HG02943 (cell line): Measurements from ENCODE around the gene RNF40.
"Not testable (repeated sequence)": the region's sequence is repeated elsewhere in the genome, so short reads cannot be mapped to it uniquely, and the experiment has no call there.

ENCODE experiments used
- ATAC-seq: cut with Tn5 transposase; IDR thresholded peaks from one replicate; pipeline ENCODE4 v1.9.1; 2021; ENCODE audit warnings: mild to moderate bottlenecking, low read depth, moderate library complexity; ENCODE audit not compliant: unreplicated experiment

The RNF40 gene

DNA sequence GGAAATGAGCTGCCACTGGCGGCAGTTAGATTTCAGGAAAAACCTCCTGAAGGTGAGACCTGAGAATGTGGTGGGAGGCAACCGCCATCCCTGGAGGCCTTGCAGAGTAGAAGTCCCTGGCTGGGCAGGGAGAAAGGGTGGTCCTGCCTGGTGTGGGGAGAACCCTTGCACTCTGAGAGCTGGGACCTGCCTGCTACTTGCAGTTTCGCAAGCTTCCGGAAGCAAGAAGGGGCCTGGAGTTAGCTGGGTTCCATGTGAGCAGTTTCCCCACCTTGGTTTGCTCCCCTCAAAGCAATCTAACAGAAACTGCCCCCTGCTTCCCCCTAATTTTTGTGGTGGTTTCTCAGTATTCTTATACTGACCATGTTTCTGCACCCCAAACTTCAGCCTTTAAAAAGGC is 18.4 kb downstream of the RNF40 start:
- no peak for ATAC-seq

DNA sequence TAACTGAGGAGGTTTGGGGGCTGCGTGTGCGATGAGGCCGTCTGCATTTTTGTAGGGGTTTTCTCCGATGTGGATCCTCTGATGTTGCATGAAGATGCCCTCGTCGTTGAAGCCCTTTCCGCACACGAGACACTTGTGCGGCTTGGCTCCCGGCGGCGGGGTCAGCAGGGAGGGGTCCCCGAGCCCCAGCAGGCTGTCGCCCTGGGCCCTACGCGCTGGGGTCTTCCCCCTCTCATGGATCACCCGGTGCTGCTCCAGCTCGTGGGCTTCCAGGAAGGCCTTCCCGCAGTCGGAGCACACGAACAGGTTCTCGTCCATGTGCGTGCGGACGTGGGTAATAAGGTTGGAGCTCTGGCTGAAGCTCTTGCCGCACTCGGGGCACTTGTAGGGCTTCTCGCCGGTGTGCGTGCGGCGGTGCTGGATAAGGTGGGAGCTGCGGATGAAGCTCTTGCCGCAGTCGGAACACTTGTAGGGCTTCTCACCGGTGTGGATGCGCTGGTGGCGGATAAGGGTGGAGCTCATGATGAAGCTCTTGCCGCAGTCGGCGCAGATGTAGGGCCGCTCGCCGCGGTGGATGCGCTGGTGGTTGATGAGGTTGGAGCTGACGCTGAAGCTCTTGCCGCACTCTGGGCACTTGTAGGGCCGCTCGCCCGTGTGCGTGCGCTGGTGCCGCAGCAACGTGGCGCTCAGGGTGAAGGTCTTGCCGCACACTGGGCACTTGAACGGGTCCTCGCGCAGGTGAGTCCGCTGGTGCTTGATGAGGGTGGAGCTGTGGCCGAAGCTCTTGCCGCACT is 20.6 kb downstream of the RNF40 start:
- ATAC-seq = no peak

DNA sequence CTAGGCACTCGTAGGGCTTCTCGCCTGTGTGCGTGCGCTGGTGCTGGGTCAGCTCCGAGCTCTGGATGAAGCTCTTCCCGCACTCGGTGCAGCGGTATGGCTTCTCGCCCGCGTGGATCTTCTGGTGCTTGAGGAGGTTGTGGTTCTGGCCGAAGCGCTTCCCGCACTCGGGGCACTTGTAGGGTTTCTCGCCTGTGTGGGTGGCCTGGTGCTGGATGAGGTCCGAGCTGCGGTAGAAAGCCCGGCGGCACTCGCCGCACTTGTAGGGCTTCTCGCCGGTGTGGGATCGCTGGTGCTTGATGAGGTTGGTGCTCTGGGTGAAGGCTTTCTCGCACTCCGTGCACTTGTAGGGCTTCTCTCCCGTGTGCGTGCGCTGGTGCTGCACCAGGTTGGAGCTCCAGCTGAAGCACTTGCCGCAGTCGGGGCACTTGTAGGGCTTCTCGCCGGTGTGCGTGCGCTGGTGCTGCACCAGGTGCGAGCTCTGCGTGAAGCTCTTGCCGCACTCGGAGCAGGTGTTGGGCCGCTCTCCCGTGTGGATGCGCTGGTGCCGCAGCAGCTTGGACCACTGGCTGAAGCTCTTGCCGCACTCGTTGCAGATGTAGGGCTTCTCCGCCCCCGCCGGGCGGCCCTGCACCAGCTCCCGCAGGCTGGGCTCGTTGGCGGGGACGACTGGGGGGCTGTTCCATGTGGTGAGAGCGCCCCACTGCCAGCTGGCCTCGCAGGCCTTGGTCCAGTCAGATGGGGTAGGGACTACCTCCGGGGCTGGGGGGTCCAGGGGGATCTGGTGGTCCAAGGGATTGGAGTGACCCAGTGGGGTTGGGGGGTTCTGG is 21.4 kb downstream of the RNF40 start:
- ATAC-seq = no peak

DNA sequence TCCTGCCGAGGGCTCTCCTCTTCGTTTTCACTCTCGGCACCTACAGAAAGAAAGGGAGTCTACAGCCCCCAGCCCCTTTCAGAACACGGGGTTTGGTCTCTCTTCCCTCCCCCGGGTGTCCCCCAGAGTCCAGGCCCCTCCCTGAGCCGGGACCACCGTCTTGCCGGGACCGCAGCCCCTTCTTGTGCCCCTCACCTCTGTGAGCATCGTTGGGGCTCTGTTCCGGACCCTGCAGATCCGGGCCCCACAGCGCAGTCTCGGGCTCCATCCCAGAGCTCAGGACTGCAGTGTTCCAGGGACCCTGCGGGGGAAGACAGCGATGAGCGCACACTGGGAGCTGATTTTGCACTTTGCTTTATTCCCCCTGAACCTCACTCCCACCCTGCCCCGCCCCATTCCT is 22.1 kb downstream of the RNF40 start:
- ATAC-seq = no peak

DNA sequence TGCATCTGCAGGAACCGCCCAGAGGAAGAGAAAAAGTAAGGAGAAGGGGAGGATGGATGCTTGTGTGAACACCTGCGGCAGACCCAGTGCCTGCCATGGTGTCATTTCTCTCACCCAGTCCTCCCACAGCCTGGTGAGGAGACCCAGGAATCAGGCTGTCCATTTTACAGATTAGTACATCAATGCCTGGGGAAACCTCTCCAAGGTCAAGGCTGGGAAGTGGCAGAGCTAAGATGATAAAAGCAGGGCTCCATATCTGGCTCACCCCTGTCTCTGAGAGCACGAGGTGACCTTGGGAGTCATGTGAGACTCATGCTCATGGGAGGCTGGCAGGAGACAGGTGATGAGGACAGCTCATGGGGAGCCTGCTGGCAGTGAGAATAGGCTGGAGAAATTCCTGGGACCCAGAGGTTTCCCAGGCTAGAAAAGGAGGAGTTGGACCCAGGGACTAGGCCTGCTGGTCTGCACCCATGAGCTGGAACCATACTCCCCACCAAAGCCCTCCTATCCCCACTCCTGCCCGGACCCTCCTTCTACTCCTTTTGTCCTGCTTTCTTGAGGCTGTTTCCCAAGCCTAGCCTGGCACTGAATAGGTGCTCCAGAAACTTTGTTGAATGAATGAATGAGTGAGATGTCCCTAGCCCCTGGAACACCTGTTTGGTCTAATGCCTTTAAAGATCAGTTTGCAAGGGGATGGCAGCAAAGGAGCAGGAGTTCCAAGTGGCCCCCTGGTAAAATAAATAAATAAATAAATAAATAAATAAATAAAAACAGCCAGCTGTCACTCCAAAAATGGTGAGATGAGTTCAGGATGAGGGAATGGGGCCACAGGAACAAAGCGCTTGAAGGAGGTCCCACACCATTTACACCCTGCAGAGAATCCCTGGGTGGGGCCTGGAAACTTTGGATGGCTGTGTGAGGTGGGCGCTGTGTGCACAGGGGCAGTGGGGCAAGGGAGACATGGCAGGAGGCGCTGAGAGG is 23.3 kb downstream of the RNF40 start:
- no peak for ATAC-seq

DNA sequence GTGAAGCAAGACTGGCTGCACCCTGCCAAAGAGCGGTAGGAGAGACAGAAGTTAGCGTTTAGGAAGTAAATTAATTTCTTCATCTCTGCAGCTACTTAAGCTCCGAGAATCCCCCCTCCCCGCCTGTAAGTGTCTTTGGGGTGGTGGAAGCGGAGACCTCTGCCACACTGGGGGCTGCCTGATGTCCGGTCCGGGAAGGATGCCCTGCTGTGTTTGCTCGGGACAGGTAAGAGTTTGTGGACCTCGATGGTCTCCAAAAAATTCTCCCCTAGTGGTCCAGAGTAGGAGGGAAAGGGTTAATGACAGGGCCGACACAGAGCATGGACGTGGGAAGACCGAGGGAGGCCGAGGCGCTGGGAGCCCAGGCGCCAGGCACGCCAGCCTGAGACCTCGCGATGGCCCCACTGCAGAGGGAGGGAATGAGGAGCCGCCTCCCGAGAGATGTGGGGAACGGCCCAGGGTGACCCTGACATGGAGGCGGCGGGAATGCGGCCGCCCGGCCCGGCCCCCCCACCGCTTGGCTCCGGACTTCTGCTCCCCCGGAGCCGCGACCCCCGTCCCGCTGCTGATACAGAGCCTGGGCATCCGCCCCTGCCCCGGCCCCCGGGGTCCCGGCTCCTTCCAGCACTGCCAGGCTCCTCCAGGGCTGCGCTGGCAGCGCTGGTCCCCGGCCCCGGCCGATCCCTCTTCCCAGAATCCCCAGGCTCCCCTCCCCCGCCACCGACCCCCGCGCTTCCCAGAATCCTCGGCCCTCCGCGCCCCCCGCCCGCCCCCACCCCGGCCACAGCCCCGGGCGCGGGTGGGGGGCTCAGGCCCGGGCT is 24.2 kb downstream of the RNF40 start:
- no peak for ATAC-seq

DNA sequence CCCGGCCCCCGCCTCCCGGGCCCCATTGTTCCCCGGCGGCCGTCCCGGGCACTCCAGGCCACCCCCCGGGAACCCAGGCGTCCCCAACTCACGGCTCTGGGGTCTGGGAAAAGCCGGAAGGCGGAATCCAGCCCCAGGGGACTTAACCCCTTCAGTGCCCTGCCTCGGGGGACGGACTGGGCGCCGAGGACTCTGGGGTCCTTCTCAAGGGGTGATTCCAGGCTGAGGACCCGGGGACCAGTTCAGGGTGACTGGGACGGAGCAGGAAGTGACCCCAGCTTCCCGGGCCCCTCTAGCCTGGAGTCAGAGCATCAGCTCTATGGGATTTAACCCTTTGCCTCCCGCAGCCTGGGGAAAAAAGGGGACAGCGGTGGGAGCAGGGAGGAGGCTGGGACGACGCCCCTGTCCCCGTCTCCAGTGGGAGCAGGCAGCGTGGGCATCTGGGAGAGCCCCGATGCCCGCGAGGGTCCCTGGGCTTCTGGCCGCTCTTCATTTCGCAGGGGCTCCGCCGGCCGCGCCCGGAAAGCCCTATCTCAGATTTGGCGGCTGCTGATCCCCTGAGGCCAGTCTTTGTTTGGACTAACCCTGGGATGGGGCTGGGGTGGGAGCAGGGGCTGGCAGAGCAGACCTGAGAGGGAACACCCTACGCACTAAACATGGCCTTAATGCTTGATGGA is 25.0 kb downstream of the RNF40 start, which contains the start of gene ZNF629:
Gene ZNF629 (minus strand): TSS at position 270 of the 677 bp plus-strand sequence. CDS start 2,723 bp downstream, outside the sequence.
- ATAC-seq = no peak

DNA sequence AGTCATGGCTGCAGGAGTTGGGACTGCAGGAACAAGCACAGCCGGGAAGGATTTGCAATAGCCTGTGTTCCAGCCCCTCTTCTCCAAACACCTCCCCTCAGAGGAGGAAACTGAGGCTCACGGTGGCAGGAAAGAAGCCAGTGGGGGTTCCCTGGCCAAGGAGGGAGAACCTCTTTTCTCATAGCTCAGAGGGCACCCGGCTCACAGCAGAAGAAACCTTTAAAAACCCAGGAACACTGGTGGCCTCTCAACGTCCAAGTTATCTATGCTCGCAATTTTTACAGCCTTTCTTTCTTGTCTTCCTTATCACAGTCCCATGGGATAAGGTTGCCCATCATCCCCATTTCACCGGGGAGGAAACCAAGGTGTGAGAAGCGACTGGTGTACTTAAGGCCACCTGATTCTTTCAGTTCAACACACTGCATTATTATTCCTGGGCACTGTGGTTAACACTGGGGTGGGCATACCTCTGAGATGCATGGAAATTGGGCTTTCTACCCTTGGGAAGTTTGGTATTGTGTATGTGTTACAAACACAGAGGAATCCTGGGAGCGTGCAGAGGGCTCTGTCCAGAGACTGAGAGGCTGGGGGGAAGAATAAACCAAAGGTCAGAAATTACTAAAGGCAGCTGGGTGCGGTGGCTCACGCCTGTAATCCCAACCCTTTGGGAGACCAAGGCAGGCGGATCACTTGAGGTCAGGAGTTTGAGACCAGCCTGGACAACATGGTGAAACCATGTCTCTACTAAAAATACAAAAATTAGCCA is 25.7 kb downstream of the RNF40 start:
- no peak for ATAC-seq

DNA sequence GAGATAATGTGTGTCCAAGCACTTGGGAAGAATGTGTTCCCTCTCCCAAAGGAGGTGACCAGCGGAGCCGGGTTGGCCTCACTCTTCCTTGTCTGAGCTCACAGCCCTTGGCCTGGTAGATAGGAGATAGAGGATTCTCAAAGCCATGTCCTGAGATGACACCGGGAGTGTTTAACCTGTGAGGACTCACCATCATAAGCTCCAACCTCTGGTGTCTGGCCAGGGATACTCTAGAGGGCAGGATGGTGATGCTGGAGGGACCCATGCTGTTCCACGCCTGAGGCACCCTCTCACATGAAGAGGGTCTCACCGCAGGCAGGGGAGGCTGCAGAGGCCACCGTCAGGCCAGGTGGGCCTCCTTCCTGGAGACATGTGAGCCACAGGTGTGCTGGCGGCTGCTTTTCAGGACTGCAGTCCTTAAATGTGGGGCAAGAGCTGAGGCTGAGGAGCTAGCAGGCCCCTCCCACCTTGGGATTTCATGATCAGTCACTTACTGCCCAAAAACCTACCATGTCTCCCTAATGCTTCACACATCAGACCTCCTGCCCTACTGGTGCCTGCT is 31.5 kb downstream of the RNF40 start:
- no peak for ATAC-seq

DNA sequence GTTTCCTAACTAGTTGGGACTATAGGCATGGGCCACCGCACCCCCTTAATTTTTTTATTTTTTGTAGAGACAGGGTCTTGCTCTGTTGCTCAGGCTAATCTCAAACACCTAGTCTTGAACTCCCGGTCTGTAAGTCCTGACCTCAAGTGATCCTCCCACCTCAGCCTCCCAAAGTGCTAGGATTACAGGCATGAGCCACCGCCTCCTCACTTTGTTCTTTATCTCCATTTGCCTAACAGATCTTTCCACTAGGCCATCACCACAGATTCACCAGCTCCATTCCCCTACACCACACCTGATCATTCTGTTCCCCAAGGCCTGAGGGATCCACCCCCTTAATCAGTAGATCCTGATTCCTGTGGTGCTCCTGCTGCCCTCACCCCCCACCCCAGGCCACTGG is 32.5 kb downstream of the RNF40 start:
- no peak for ATAC-seq

DNA sequence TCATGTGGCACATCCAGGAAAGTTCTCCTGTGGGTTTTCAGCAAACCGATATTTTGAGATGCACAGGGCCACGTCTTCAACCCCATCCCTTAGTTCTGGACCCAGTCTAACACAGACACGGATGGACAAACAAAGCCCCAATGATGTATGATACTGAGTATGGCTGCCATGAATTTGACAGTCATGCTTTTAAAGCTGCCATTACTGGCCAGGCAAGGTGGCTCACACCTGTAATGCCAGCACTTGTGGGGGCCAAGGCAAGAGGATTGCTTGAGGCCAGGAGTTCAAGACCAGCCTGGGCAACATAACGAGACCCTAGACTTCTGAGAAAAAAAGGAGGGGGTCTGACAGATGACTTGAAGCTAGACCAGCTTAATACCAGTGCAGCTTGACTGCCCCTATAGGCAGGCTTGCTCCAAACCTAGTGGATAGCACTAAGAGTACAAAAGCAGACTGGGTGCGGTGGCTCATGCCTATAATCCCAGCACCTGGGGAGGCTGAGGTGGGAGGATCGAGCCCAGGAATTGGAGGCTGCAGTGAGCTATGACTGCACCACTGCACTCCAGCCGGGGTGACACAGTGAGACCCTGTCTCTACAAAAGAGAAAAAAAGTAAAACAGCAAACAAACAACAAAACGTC is 35.7 kb downstream of the RNF40 start:
- ATAC-seq = no peak

DNA sequence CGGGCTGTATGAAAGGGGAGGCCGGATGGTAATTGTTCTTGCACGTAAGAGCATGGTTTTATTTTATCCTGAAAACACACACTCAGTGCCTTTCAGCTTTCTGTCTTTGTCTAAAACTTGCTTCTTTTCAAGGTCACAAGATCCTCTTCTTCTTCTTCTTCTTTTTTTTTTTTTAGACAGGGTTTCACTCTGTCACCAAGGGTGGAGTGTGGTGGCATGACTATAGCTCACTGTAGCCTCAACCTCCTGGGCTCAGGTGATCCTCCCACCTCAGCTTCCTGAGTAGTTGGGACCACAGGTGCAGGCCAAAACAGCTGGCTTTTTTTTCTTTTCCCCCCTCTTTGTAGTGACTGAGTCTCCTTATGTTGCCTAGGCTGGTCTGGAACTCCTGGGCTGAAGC is 40.8 kb downstream of the RNF40 start:
- ATAC-seq = no peak

DNA sequence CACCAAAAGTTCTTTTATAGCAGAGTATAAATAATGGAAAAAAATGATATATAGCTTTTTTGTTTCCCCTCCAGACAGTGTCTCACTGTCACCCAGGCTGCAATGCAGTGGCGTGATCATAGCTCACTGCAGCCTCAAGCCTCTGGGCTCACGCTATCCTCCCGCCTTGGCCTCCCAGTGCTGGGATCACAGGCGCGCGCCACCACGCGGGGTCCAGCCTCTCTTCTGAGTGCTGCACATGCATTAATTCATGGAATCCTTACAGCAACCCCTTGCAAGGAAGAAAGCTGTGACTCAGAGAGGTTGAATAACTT is 42.9 kb downstream of the RNF40 start:
- ATAC-seq = no peak

DNA sequence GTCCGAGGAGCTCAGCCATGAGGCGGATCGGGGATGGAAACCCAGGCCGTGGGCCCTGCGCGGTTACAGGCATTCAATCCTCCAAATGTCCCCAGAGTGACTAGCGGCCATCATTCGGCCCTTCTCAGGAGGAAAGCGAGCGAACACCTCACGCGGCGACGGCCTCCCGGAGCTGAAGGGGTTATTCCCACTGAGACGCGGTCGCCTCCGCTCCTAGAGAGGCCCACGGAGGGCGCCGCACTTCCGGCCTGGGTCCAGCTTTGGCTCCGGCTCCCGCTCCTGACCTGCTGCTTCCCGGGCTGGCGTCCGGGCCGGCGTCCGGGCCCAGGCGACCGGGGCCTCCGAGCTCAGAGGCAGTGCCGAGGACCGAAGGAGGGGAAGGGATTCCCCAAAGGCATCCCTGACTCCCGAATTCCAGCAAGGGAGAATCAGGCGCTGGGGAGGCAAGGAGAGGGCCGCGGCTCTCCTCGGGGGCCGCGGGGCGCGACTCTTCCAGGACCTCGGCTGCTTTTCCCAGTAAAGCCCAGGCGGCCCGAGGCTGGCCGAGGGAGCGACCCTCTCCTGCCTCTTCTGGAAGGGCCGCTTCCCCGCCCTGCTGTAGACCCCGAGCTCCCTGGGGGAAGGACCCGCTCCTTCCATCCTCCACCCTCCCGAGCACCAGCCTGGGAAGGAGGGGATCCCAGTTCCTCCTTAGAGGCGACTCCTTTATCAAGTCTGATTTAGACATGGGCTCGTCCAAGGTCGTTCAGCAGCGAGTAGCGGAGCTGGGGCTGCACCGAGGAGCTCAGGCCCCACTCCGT is 43.4 kb downstream of the RNF40 start:
- ATAC-seq = no peak

DNA sequence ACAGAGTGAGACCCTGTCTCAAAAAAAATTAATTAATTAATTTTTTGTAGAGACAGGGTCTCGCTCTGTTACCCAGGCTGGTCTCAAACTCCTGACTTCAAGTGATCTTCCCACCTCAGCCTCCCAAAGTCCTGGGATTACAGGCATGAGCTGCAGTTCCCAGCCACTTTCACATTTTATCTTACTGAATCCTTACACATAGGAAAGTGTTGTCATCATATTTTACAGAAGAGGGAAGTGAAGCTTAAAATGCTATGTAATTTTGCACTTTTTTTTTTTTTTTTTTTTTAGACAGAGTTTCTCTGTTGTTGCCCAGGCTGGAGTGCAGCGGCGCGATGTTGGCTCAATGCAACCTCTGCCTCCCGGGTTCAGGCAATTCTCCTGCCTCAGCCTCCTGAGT is 46.0 kb downstream of the RNF40 start:
- no peak for ATAC-seq

DNA sequence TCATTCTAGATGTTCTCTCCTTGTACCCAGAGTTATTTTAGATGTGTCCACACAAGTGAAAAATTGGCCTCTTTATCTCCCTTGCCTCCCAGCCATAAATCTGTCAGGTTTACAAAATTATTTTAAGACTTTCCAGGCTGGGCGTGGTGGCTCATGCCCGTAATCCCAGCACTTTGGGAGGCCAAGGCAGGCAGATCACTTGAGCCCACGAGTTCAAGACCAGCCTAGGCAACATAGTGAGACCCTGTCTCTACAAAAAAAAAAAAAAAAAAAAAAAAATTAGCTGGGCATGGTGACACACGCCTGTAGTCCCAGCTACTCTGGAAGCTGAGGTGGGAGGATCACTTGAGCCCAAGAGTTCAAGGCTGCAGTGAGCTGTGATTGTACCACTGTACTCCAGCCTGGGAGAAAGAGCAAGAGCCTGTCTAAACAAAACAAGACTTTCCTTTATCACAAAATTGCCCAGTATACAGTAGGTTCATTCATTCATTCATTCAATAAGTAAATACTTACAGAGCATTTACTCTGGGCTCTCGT is 46.8 kb downstream of the RNF40 start:
- not testable (repeated sequence) for ATAC-seq

DNA sequence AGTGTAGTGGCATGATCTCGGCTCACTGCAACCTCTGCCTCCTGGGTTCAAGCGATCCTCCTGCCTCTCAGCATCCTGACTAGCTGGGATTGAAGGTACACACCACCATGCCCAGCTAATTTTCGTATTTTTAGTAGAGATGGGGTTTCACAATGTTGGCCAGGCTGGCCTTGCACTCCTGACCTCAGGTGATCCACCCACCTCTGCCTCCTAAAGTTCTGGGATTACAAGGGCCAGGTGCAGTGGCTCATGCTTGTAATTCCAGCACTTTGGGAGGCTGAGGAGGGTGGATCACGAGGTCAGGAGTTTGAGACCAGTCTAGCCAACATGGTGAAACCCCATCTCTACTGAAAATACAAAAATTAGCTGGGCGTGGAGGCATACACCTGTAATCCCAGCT is 47.6 kb downstream of the RNF40 start:
- ATAC-seq = not testable (repeated sequence)
